HG02870 (cell line): ENCODE measurements around the gene BET1.

ENCODE experiments used
- ATAC-seq: cut with Tn5 transposase; IDR thresholded peaks from one replicate; pipeline ENCODE4 v1.9.1; 2021; ENCODE audit warnings: mild to moderate bottlenecking, moderate library complexity; ENCODE audit not compliant: unreplicated experiment

BET1 gene

DNA sequence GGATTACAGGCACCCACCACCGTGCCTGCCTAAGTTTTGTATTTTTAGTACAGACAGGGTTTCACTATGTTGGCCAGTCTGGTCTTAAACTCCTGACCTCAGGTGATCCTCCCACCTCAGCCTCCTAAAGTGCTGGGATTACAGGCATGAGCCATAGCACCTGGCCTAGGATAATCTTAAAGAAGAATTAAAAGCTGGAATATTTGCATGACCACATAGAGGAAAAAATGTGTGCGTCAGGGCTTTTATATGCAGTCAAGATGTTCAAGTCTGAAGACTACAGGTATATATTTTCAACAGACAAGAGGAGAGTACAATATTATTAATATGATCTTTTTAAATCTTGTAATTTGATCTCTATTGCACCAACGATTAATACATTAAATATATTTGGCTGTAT is 43.2 kb downstream of the BET1 start:
- no peak for ATAC-seq

DNA sequence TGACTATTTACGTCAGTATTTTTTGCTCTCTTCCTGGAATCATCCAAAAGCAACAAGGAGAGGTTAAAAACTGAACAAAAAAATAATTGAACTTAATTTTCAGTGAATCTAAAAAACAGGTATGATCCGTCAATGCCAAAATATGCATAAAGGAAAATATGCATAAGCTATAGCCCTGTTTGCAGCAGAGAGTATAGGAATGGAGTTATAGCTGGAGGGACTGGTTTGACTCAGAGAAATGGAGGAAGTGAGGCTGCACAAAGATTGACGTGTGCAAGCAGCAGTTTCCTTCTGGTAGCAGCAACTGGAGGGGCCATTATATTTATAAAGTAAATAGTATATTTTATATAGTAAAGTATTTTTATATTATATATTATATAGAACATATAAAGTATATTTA is 45.5 kb downstream of the BET1 start:
- peak; percentile 39 for ATAC-seq

DNA sequence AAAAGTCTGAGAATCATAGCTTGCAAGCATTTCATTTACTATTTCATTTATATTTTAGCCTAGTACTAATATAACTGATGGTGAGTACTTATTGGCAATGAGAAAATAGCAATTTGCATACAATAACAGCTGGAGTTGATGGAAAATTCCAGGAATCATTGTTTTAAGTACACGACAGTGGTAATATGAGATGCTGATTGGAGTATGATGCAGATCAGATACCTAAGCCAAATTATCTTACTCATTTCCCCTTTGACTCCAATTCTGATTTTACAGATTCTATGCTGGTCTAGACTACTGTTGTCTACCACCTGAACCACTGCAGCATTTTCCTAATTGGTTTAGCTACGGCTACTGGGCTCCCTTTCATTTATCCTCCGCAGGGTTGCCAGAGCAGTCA is 45.9 kb downstream of the BET1 start:
- ATAC-seq, result no peak

DNA sequence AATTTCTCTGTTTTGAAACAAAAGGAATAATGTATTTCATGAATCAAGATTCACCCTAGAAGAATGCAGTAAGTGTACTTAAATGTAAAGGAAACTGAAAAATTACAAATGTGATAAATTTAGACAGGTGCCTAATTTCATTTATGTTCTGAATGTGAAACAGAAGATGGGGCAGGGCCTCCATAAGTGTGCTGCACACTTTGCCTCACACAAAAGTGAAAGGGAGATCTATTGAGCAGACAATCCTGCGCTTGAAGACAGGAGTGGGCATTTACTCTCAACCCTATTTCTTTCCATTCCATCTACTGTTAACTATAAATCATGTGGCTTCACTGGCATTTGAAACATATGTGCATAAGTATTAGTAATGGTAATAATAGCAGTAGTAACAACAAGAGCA is 46.4 kb downstream of the BET1 start:
- ATAC-seq, result peak; percentile 50

DNA sequence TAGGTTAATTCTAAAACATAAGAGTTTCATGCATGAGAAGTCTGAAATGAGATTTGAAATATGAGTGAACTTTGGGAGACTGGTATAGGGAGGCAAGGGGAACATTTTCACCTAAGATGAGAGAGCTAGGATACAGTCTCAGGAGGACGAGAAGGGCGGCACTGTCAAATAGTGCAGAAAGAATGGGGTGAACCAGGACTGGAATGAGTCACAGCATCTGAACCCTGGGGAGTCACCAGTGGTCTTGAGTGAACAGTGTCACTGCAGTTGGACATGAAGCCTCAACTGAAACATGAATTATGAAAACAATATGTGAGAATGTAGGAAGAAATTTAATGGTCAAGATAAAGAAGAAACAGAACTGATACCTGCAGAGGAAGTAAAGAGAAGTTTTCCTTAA is 48.9 kb downstream of the BET1 start:
- ATAC-seq, result peak; percentile 87

DNA sequence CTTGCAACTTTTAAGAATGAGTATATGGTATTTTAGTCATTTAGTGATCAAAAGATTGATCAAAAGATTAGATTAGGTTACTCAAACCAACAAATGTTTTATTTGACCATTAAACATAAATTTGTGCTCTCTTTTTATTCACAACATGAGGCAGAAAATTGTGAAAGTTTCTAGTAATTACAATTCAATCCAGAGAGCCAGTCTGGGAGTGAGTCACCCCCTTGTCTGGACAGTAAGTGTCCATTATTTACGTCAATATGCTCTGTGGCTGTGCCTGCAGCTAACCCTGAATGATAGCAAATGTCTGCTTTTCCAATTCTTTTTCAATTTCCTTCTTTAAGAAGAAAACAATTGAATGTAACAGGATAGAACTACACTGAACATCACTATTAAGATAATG is 54.7 kb downstream of the BET1 start:
- ATAC-seq, result no peak

DNA sequence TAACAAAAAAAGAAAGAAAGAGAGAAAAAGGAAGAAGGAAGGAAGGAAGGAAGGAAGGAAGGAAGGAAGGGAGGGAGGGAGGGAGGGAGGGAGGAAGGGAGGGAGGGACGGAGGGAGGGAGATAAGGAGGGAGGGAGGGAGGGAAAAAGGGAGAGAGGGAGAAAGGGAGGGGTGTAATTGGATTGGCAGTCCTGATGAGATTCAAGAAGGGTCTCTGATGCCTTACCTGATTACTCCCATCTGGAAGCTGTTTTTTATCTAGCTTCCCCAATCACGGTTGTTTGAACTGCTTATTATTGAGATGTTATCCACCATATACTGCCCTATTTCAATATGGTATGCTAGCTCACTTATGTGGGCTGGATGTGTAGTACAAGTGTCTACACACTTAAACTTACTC is 55.3 kb downstream of the BET1 start:
- ATAC-seq, result no peak

DNA sequence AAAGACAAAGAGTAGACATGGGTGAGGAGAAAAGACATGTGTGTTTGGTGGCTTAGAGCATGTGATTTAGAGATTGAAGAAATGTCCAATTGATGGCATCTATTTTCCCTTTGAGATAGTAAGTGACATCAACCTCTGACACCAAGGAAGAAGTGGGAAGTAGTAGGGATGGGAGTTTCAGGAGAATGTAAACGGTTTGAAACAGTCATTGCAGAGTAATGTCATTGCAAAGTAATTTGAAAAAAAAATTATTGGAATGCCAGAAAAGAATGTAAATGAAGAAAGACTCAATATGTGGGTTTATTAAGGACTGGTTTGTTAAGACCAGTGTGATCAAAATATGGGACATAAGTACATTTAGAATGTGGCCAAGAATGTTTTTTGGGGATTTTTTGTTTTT is 56.0 kb downstream of the BET1 start:
- ATAC-seq, result no peak

DNA sequence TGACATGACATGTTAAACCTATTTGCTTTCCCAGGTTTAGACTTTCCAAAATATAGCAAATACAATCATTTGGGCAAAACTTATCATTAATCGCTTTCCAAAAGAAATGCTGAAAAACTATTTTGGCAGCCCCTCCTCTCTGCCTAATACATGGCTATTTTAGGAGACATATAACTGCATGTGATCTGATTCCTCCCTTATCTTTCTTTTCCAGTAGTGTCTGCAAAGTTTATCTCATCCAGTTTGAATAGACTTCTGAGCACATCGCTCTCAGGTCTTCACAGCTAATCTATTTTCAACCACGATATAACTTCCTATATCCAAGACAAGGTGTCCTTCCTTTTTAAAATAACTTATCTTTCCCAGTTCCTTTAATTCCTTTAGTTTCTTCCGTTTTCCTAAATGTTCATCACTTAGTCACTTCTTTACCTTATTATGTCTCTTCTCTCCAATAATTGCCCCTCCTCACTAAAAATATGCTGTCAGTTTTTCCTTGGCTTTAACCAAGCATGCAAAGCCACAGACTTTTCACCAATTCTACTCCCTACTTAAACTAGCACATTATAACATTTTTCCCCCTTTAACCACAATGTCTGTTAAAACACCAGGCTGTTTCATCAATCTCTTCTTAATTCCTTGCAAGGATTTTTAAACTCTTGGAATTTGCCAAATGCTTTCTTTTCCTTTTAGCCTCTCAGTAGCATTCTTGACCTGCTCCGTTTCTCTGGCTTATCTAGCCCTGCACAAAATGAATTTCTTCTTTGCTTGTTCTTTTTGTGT is 58.2 kb downstream of the BET1 start:
- ATAC-seq, result no peak

DNA sequence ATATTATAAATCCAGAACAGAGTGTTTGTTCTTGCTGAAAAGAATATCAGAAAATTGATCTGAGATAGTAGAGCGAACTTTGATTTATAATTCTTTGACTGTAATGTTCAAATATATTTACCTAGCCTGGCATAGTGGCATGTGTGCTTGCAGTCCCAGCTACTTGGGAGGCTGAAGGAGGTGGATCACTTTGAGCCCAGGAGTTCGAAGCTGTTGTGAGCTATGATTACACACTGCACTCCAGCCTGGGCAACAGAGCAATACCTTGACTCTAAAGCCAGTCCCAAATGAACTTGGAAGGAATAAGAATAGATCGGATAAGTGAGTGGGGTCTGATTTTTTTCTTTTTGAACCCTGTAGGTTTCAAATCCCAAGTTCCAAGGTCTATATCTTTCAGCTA is 59.1 kb downstream of the BET1 start:
- ATAC-seq, result no peak

DNA sequence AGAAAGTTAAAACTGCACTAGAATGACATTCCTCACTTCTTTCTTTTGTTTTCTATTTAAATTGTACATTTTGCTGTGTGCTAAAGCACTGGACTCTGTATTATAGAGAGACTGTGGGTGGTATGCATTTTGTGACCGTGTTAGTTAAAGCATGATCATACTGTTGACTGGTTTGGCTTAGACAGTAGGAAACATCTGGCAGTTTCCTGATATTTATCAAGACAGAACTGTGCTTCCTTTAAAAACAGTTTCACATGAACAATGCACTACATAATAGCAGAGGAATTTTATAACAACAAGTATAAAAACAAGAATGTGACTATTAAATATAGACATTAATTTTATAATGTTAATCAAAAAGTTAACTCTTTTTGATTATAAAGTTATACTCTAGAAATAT is 59.5 kb downstream of the BET1 start:
- no peak for ATAC-seq

DNA sequence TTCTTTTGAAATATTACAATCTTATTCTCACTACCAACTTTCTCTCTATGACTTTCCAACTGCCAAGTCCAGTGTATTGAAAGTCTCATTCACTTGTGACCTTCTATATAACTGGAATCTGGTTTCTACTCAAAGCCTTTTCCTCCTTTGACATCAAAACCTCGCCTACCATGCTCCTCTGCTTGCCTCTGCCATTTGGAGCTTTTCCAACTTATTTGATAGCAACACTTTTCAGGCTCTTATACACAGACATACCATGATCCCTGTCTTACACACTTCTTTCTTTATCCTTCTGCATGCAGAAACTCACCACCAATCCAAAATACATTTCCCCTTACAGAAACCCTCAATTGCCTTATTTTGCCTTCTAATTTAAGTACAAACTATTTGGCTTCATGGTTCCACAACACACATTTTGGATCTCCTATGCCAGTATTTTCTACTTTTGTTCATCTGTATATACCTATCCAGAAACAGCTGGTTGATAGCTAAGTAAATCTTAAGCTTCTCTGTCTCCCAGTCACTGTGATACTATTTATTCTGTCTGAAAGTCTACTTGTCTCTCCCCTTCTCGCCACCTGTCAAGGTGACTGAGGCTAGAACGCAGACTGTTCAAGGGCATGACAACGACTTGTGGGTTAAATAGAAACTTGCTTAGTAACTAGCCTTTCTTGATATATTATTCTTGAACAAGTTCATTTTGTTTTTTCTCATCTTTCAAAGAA is 60.2 kb downstream of the BET1 start:
- ATAC-seq, result peak; percentile 83
